Measurements from ENCODE around the gene IGFL1.
"Not testable (repeated sequence)": the region's sequence is repeated elsewhere in the genome, so short reads cannot be mapped to it uniquely, and the experiment has no call there.

IGFL1 gene

GRCh38 chr19:46229442-46229841 is at the start of gene IGFL1:
Gene IGFL1, plus strand, starts transcription at chr19:46229742. Its CDS starts 33 bp downstream, at chr19:46229775.
- DNase-seq (ENCODE audit: low read depth) = no peak

- no peak for DNase-seq (ENCODE audit: low read depth)
These were observed 48.7 kb upstream of the IGFL1 start for GRCh38 chr19:46180701-46181387.

GRCh38 chr19:46181388-46181779 is 48.2 kb upstream of the IGFL1 start:
- peak; percentile 8 for DNase-seq (ENCODE audit: low read depth)

GRCh38 chr19:46182476-46182875 is 47.1 kb upstream of the IGFL1 start:
- no peak for DNase-seq (ENCODE audit: low read depth)

- DNase-seq (ENCODE audit: low read depth) = not testable (repeated sequence)
These were observed 44.5 kb upstream of the IGFL1 start for GRCh38 chr19:46184775-46185710.

- DNase-seq (ENCODE audit: low read depth) = no peak
These were observed 43.3 kb upstream of the IGFL1 start for GRCh38 chr19:46186101-46186716.

GRCh38 chr19:46186717-46187101 is 42.8 kb upstream of the IGFL1 start:
- no peak for DNase-seq (ENCODE audit: low read depth)

- DNase-seq (ENCODE audit: low read depth) = no peak
These were observed 39.3 kb upstream of the IGFL1 start for GRCh38 chr19:46189971-46190888.

GRCh38 chr19:46191356-46191755 is 38.2 kb upstream of the IGFL1 start:
- no peak for DNase-seq (ENCODE audit: low read depth)

- DNase-seq (ENCODE audit: low read depth) = no peak
These were observed 37.6 kb upstream of the IGFL1 start for GRCh38 chr19:46191972-46192371.

- not testable (repeated sequence) for DNase-seq (ENCODE audit: low read depth)
These were observed 36.9 kb upstream of the IGFL1 start for GRCh38 chr19:46192626-46192991.

- DNase-seq (ENCODE audit: low read depth) = peak; percentile 11
These were observed 36.4 kb upstream of the IGFL1 start for GRCh38 chr19:46192992-46193650.

- no peak for DNase-seq (ENCODE audit: low read depth)
These were observed 35.9 kb upstream of the IGFL1 start for GRCh38 chr19:46193678-46194077.

- no peak for DNase-seq (ENCODE audit: low read depth)
These were observed 34.4 kb upstream of the IGFL1 start for GRCh38 chr19:46195104-46195503.

- DNase-seq (ENCODE audit: low read depth) = not testable (repeated sequence)
These were observed 33.6 kb upstream of the IGFL1 start for GRCh38 chr19:46195919-46196318.

- DNase-seq (ENCODE audit: low read depth) = no peak
These were observed 33.0 kb upstream of the IGFL1 start for GRCh38 chr19:46196410-46197124.

GRCh38 chr19:46197314-46198070 is 32.0 kb upstream of the IGFL1 start:
- no peak for DNase-seq (ENCODE audit: low read depth)

GRCh38 chr19:46198756-46199155 is 30.8 kb upstream of the IGFL1 start:
- DNase-seq (ENCODE audit: low read depth) = no peak

- no peak for DNase-seq (ENCODE audit: low read depth)
These were observed 27.9 kb upstream of the IGFL1 start for GRCh38 chr19:46201454-46202310.
